Smooth muscle cell (in vitro differentiated cells): Measurements from ENCODE around the gene COBLL1. TPM values are rescaled to one million over a fixed set of nuclear protein-coding genes. Genes with fewer than 3 reads are reported as not detected.

ENCODE experiments used
- DNase-seq: peaks from one replicate; lab custom pipeline; 2025; ENCODE audit not compliant: unreplicated experiment; lab: John Stamatoyannopoulos, UW
- H2AFZ ChIP-seq: fragments of 200-600 bp; sonication (generic); 2 replicates; pipeline ENCODE4 v1.6.0; 2016; ENCODE audit warnings: antibody characterized with exemption, low read depth, mild to moderate bottlenecking
- H3F3A ChIP-seq: fragments of 200-600 bp; sonication (generic); 2 replicates; pipeline ENCODE4 v1.6.0; 2017; ENCODE audit warnings: antibody characterized with exemption, low read depth
- H3K27ac ChIP-seq: fragments of 200-600 bp; sonication (generic); 2 replicates; pipeline ENCODE4 v1.5.1; 2016; ENCODE audit warnings: low read depth, mild to moderate bottlenecking
- H3K27me3 ChIP-seq: fragments of 200-600 bp; sonication (generic); 2 replicates; pipeline ENCODE4 v1.6.1; 2016; ENCODE audit warnings: low read depth, mild to moderate bottlenecking
- H3K36me3 ChIP-seq: fragments of 200-600 bp; sonication (generic); 2 replicates; pipeline ENCODE4 v1.5.1; 2016; ENCODE audit warnings: low read depth
- H3K4me1 ChIP-seq: fragments of 200-600 bp; sonication (generic); 2 replicates; pipeline ENCODE4 v1.5.1; 2016; ENCODE audit warnings: low read depth
- H3K4me2 ChIP-seq: fragments of 200-600 bp; sonication (generic); 2 replicates; pipeline ENCODE4 v1.6.0; 2016; ENCODE audit warnings: mild to moderate bottlenecking
- H3K4me3 ChIP-seq: fragments of 200-600 bp; sonication (generic); 2 replicates; pipeline ENCODE4 v1.5.1; 2016; ENCODE audit warnings: mild to moderate bottlenecking
- H3K79me2 ChIP-seq: fragments of 200-600 bp; sonication (generic); 2 replicates; pipeline ENCODE4 v1.6.0; 2016; ENCODE audit warnings: low read depth, mild to moderate bottlenecking
- H3K9ac ChIP-seq: fragments of 200-600 bp; sonication (generic); 2 replicates; pipeline ENCODE4 v1.6.0; 2016; ENCODE audit warnings: low read depth
- H3K9me3 ChIP-seq: fragments of 200-600 bp; sonication (generic); replicated peaks from 2 replicates; pipeline ENCODE4 v1.5.1; 2016; ENCODE audit warnings: low read depth
- H4K20me1 ChIP-seq: fragments of 200-600 bp; sonication (generic); 2 replicates; pipeline ENCODE4 v1.6.0; 2016; ENCODE audit warnings: low read depth
- CTCF ChIP-seq: fragments of 200-600 bp; sonication (generic); IDR thresholded peaks from 2 replicates; pipeline ENCODE4 v1.5.1; 2017; ENCODE audit warnings: borderline replicate concordance, mild to moderate bottlenecking, antibody characterized with exemption; ENCODE audit not compliant: insufficient read depth, poor library complexity, severe bottlenecking
- WGBS: methylation state at CpG from one replicate; pipeline ENCODE4 v1.1.7; 2016; ENCODE audit warnings: low lambda C conversion rate; 5-methylcytosine and 5-hydroxymethylcytosine counted together
- polyA plus RNA-seq: library from polyadenylated mRNA; unstranded; fragments of >200 nt; fragmentation: Nextera tagmentation; extraction: Ambion mirVana; gene quantifications from 2 replicates; pipeline ENCODE4 v1.2.1, GENCODE V29; 2016
- total RNA-seq: library from RNA; depleted of rRNA; stranded (reverse); fragments of >200 nt; gene quantifications from 2 replicates; pipeline ENCODE4 v1.2.3, GENCODE V29; 2014

The COBLL1 gene
- total and polyA plus RNA-seq, 2 experiments from 2014 or later = 5.2 to 17.4 TPM

GRCh38 chr2:164766216-164766953, 75.2 kb downstream of the COBLL1 start:
- H4K20me1 ChIP-seq = no peaks in the 10 kb centered on the region
- WGBS = 93% methylated on average over 4 of the region's 4 CpGs
- H3K27ac ChIP-seq = no peak overlapping the region
- H3K79me2 ChIP-seq = no peaks in the 10 kb centered on the region
- no peak overlapping the region for H3K4me3 ChIP-seq
- no peak overlapping the region for H3K9ac ChIP-seq
- H3K27me3 ChIP-seq = no peaks in the 10 kb centered on the region
- DNase-seq = no peak
- TF ChIP-seq CTCF = no peak
- H3K9me3 ChIP-seq = no peaks in the 10 kb centered on the region
- no peaks in the 10 kb centered on the region for H3K4me1 ChIP-seq
- no peak overlapping the region for H3K4me2 ChIP-seq
- no peaks in the 10 kb centered on the region for H3K36me3 ChIP-seq
- H3F3A ChIP-seq = no peaks in the 10 kb centered on the region
- H2AFZ ChIP-seq = no peak overlapping the region

DNA sequence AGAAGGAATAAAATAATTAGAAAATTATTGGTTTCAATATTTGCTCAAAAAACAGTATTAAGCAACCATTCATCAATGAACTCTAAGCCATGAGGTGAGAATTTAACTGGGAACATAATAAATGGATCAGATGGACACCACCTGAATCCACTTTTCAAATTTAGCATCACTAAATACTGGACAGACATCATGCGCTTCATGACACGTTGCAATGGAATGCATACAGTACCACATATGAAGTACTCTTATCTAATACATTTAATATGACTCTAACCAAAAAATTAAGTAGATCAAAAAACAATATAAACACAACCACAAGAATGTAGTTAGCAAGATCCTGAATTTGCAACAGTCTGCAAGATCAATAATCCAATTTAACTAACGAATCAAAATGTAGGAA, 76.6 kb downstream of the COBLL1 start:
- DNase-seq = no peak
- no peaks in the 10 kb centered on the region for H3K9me3 ChIP-seq
- no peaks in the 10 kb centered on the region for H3K4me1 ChIP-seq
- no peak for TF ChIP-seq CTCF
- no peak overlapping the region for H3K27ac ChIP-seq
- no peaks in the 10 kb centered on the region for H4K20me1 ChIP-seq
- no peak overlapping the region for H3K9ac ChIP-seq
- H3K4me3 ChIP-seq = no peak overlapping the region
- no peaks in the 10 kb centered on the region for H3K36me3 ChIP-seq
- no peaks in the 10 kb centered on the region for H3K27me3 ChIP-seq
- no peaks in the 10 kb centered on the region for H3K79me2 ChIP-seq
- no peaks in the 10 kb centered on the region for H3F3A ChIP-seq
- no peak overlapping the region for H2AFZ ChIP-seq
- WGBS = 90% methylated on average over 3 of the region's 3 CpGs
- H3K4me2 ChIP-seq = no peak overlapping the region

DNA sequence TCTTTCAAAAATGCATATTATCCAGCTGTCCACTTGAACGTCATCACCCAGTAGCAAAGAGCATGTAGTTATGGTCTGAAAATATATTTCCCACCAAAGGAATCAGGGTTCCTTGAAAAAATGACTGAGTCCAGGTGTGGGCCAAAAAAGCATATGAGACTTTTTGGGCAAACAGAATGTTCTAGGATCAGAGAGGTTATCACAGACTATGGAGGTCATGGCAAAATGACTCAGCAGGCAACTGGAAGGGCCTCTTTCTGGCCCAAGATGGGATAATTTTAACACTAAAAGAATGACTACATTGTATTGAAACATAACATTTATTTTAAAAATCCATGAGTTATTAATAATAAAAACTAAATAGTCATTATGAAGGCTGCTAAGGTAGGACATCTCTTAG, 77.1 kb downstream of the COBLL1 start:
- TF ChIP-seq CTCF = no peak
- no peak overlapping the region for H3K4me3 ChIP-seq
- H3K9ac ChIP-seq = no peak overlapping the region
- H3K79me2 ChIP-seq = no peaks in the 10 kb centered on the region
- H3K27me3 ChIP-seq = no peaks in the 10 kb centered on the region
- H3K9me3 ChIP-seq = no peaks in the 10 kb centered on the region
- no peaks in the 10 kb centered on the region for H3F3A ChIP-seq
- no peaks in the 10 kb centered on the region for H3K4me1 ChIP-seq
- H3K4me2 ChIP-seq = no peak overlapping the region
- no peaks in the 10 kb centered on the region for H4K20me1 ChIP-seq
- DNase-seq = no peak
- no peak overlapping the region for H2AFZ ChIP-seq
- 100% methylated on average over 1 of the region's 1 CpG for WGBS
- no peak overlapping the region for H3K27ac ChIP-seq
- no peaks in the 10 kb centered on the region for H3K36me3 ChIP-seq

DNA sequence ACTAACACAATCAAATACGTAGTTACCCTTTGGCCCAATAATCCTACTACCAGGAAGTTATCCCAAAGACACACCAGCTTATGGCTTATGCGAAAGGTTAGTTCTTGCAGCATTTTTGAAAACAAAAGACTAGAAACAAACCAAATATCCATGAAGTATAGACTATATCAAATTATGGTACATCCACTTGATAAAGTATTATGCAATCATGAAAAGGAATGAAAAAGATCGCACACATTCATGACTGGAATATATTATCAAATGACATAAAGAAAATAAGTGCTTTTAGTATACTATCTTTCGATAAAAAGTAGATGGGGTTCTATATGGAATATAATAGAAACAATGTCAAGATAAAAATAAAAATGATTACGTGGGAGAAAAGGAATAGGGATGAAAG, 78.2 kb downstream of the COBLL1 start:
- 89% methylated on average over 5 of the region's 5 CpGs for WGBS
- Histone ChIP-seq H4K20me1 (no peaks in the 10 kb centered on the region), H3K4me1 (no peaks in the 10 kb centered on the region), H3K36me3 (no peaks in the 10 kb centered on the region), H3K9ac (no peak overlapping the region), H2AFZ (no peak overlapping the region), H3K4me3 (no peak overlapping the region), H3F3A (no peaks in the 10 kb centered on the region), H3K27me3 (no peaks in the 10 kb centered on the region), H3K9me3 (no peaks in the 10 kb centered on the region), H3K4me2 (no peak overlapping the region), H3K79me2 (no peaks in the 10 kb centered on the region), H3K27ac (no peak overlapping the region)
- no peak for TF ChIP-seq CTCF
- no peak for DNase-seq
